ENCODE data around the gene SHISA9.

SHISA9 gene

GRCh38 chr16:13254998-13255614 is 353.7 kb downstream of the SHISA9 start:
- DNase-seq, result no peak

DNA sequence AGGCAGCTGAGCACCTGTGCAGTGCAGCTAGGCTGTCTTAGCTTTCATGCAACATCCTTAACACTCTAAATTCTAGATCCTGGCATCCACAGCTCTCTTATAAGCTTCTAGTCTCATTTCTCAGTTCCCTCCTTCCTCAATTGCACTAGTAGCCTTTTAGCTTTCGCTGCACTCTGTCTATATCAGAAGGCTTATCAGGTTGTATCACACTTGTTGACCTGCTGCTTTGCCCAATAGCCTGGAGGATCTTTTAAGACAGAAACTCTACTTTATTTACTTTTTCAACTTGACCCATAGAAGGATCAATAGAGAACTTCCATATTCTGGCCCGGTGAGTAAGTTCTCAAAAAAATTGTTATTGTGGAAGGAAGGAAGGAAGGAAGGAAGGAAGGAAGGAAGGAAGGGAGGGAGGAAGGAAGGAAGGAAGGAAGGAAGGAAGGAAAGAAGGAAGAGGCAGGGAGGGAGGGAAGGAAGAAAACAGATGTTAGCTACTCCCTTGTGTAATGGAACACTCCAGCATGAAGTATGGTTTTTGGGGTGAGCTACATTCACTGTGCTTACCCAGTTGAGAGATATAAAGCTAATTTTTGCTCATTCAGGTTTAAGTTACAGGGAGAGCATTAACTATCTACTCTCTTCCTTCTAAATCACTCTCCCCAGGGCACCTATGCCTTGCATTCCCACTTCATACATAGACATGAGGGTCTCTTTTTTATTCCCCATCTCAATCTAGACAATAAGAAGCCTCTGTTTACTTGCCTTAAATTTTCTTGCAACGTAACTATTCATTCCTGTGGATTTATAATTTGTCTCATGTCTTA is 361.1 kb downstream of the SHISA9 start:
- DNase-seq, result no peak

- no peak for DNase-seq
Observed at GRCh38 chr16:13264749-13265552, 363.6 kb downstream of the SHISA9 start.

GRCh38 chr16:13269359-13269758 is 368.0 kb downstream of the SHISA9 start:
- DNase-seq, result no peak

- DNase-seq, result no peak
Observed at GRCh38 chr16:13269905-13270528, 368.6 kb downstream of the SHISA9 start.

DNA sequence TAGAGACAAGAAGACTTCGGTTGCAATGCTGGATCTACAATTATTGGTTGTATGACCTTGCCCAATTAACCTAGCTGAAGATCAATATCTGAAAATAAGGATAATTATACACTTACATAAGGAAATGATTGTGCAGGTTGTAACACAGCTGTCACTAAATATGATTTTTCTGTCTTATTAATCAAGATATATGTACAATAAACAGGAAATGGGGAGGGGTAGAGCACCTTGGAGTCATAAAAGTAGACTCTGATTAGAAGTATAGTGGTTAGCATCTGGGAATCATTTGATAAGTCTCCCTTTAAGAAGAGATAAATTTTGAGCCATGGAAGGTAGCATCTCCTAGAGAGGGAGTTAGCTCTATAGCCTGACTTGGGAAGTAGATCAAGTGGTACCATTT is 369.2 kb downstream of the SHISA9 start:
- no peak for DNase-seq

DNA sequence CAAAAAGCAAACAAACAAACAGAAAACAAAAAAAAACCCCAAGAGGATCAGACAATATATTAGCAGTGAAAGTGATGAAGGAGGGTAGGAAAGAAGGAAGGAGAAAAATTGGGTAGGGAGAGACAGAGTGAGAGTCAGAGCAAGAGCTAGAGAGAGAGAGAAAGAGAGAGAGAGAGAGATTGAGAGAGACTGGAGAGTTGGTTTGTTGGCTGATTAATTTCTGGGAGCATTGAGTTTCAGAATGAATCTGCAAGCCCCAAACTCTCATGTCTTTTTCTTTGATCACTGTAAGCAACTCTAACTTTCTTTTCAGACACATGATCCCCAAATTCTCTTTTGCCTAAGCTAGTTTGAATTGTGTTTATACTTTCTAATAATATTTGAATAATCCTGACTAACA is 388.1 kb downstream of the SHISA9 start:
- DNase-seq, result no peak
